Measurements from ENCODE around the gene GALNT17. TPM values are rescaled to one million over a fixed set of nuclear protein-coding genes. Genes with fewer than 3 reads are reported as not detected.
A peak's percentile ranks its signal among the peaks of the same experiment; 100 is the strongest.

The GALNT17 gene
- total and polyA plus RNA-seq, 2 experiments from 2014 or later, result 11.1 to 65.6 TPM

DNA sequence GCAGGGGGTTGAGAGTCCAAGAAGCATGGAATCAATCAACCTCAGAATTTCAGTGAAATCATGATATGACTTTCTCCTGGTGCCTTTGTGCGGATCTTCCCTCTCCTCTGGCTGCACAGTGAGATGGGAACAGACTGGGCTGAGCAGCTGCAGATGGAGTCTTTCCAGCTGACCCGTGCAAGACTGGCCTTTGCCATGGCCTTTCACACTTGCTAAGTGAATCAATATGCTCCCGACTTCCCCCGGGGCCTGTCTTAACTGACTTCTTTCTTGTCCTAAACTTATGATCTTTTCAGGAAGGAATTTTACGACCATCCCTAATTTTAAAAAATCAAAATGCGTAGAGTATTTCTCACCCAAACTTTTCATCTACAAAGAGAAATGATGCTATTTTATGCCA, 469.9 kb downstream of the GALNT17 start:
- ATAC-seq (no peak), DNase-seq (ENCODE audit: low spot score) (no peak)
- H3K9me2 ChIP-seq (ENCODE audit: insufficient read depth), result peaks cover 9% of the 10 kb centered on the region; the same call in 1 of the 2 replicates
- 0 out of 2 replicates have a peak overlapping the region, but pooled peaks have one; percentile 64 for H3K27ac ChIP-seq (ENCODE audit: low read depth)
- H3K9me3 Mint-ChIP-seq, result no peaks in the 10 kb centered on the region
- H3K27me3 Mint-ChIP-seq (ENCODE audit: insufficient read depth, low read depth, poor library complexity), result peaks cover 6% of the 10 kb centered on the region
- H3K4me3 ChIP-seq, result no peak overlapping the region
- H3K27me3 ChIP-seq (ENCODE audit: insufficient read depth), result no peaks in the 10 kb centered on the region
- H3K36me3 Mint-ChIP-seq (ENCODE audit: low read depth), result peaks cover under 1% of the 10 kb centered on the region; the same call in 1 of the 3 replicates
- no peaks in the 10 kb centered on the region for H3K36me3 ChIP-seq (ENCODE audit: insufficient read depth)
- no peaks in the 10 kb centered on the region for H3K4me1 ChIP-seq (ENCODE audit: insufficient read depth)
- no peaks in the 10 kb centered on the region for H4K20me1 ChIP-seq (replicated peaks; ENCODE audit: insufficient read depth)
- H2AFZ ChIP-seq, result no peak overlapping the region
- no peaks in the 10 kb centered on the region for H3K4me1 Mint-ChIP-seq
- H3K4me2 ChIP-seq, result no peak overlapping the region
- H3K27ac Mint-ChIP-seq, result no peak overlapping the region
- H3K79me2 ChIP-seq (replicated peaks; ENCODE audit: insufficient read depth), result no peaks in the 10 kb centered on the region
- H3F3A ChIP-seq (replicated peaks; ENCODE audit: low read depth), result no peaks in the 10 kb centered on the region
- no peak overlapping the region for H3K4me3 Mint-ChIP-seq
- TF ChIP-seq ZNF331 (CRISPR knock-in tag; IDR thresholded peaks at IDR 0.05; ENCODE audit: low read depth), result no peak
- TF ChIP-seq ZNF114 (CRISPR knock-in tag; IDR thresholded peaks at IDR 0.05), result no peak
- no peak for TF ChIP-seq JUNB (IDR thresholded peaks at IDR 0.05; ENCODE audit: unreplicated experiment)
- TF ChIP-seq ZNF462 (CRISPR knock-in tag; IDR thresholded peaks at IDR 0.05), result no peak
- no peak for TF ChIP-seq POLR2AphosphoS5 (IDR thresholded peaks at IDR 0.05; ENCODE audit: low read depth)
- TF ChIP-seq CREB1 (CRISPR knock-in tag; IDR thresholded peaks at IDR 0.05; ENCODE audit: low read depth), result no peak
- TF ChIP-seq NANOG (IDR thresholded peaks at IDR 0.05; ENCODE audit: borderline replicate concordance), result no peak
- TF ChIP-seq EZH2 (IDR thresholded peaks at IDR 0.05; ENCODE audit: low read depth, unreplicated experiment), result no peak
- no peak for TF ChIP-seq CTCF (conservative IDR thresholded peaks at IDR 0.05; ENCODE audit: low read depth in 2 of 2)

Data from GM23338 (cell line).